Natural killer cell (primary cell): Measurements from ENCODE around the gene DGCR2. TPM values are rescaled to one million over a fixed set of nuclear protein-coding genes. Genes with fewer than 3 reads are reported as not detected.

Experiments
- ATAC-seq, 3 donors: fragments of 150-1000 bp in 2 of 3; fragments of 200-7000 bp in 1 of 3; cut with Tn5 transposase; 1 replicate in 1 of 3; 2 replicates in 2 of 3; pipeline ENCODE4 v1.10.0; 2021; ENCODE audit warnings: mild to moderate bottlenecking in 2 of 3, moderate library complexity in 2 of 3
- DNase-seq, 2 donors: peaks; one replicate each; pipeline versions ENCODE4 v3.0.0 to v3.0.0-alpha.2; 2013 to 2021; ENCODE audit warnings: mixed read lengths in 1 of 2
- H3K27ac ChIP-seq: one replicate; pipeline ENCODE4 v1.5.1; 2013; ENCODE audit warnings: mild to moderate bottlenecking, low read length
- H3K27me3 ChIP-seq: one replicate; pipeline ENCODE4 v1.6.1; 2013; ENCODE audit warnings: low read length; ENCODE audit not compliant: control insufficient read depth, insufficient read depth
- H3K36me3 ChIP-seq: one replicate; pipeline ENCODE4 v1.6.1; 2013; ENCODE audit warnings: low read length; ENCODE audit not compliant: control insufficient read depth, insufficient read depth
- H3K4me1 ChIP-seq: one replicate; pipeline ENCODE4 v1.6.1; 2013; ENCODE audit warnings: low read length; ENCODE audit not compliant: control insufficient read depth, insufficient read depth
- H3K4me3 ChIP-seq: one replicate; pipeline ENCODE4 v1.5.1; 2013; ENCODE audit warnings: low read length
- H3K9me3 ChIP-seq: one replicate; pipeline ENCODE4 v1.6.1; 2013; ENCODE audit warnings: low read length; ENCODE audit not compliant: control insufficient read depth, insufficient read depth
- H3K27ac Mint-ChIP-seq, 2 donors: one replicate each; pipeline ENCODE4 v1.8.0; 2022; ENCODE audit warnings: mild to moderate bottlenecking in 2 of 2, mixed read lengths in 2 of 2, moderate library complexity in 1 of 2
- H3K27me3 Mint-ChIP-seq, 2 donors: one replicate each; pipeline ENCODE4 v1.8.0; 2022; ENCODE audit warnings: low read depth in 2 of 2, mixed read lengths in 2 of 2
- H3K36me3 Mint-ChIP-seq: one replicate; pipeline ENCODE4 v1.8.0; 2022; ENCODE audit warnings: mixed read lengths
- H3K4me1 Mint-ChIP-seq, 2 donors: one replicate each; pipeline ENCODE4 v1.8.0; 2022; ENCODE audit warnings: mixed read lengths in 2 of 2
- H3K4me3 Mint-ChIP-seq: one replicate; pipeline ENCODE4 v1.8.0; 2022; ENCODE audit warnings: mild to moderate bottlenecking, moderate library complexity, mixed read lengths
- H3K9me3 Mint-ChIP-seq, 2 donors: one replicate each; pipeline ENCODE4 v1.8.0; 2022; ENCODE audit warnings: mixed read lengths in 2 of 2
- WGBS: methylation state at CpG from one replicate; pipeline ENCODE4 v1.1.7; 2013; ENCODE audit warnings: missing lambda C conversion rate; ENCODE audit not compliant: insufficient coverage; 5-methylcytosine and 5-hydroxymethylcytosine counted together
- intact Hi-C: fragments of 100-400 bp; cut with micrococcal nuclease; formaldehyde crosslinking; loops from one replicate; pipeline ENCODE4 v1.14.2; 2022
- total RNA-seq, 4 donors: library from RNA; stranded (reverse); fragments of 120-200 nt in 1 of 4; gene quantifications; one replicate each; pipeline versions ENCODE4 v1.2.3 to v1.2.4, GENCODE V29; 2013 to 2022
- TF ChIP-seq, protein P1 (sequence below): fragments of 200-600 bp; IDR thresholded peaks from one replicate; pipeline ENCODE4 v1.8.0; 2022; ENCODE audit warnings: antibody characterized with exemption

DGCR2 gene
- total RNA-seq, 3 donors from 2014 or later (not counting 1 experiment from before 2014, with no cell fraction given), result 27.5 to 44.1 (median 41.3) TPM

DNA sequence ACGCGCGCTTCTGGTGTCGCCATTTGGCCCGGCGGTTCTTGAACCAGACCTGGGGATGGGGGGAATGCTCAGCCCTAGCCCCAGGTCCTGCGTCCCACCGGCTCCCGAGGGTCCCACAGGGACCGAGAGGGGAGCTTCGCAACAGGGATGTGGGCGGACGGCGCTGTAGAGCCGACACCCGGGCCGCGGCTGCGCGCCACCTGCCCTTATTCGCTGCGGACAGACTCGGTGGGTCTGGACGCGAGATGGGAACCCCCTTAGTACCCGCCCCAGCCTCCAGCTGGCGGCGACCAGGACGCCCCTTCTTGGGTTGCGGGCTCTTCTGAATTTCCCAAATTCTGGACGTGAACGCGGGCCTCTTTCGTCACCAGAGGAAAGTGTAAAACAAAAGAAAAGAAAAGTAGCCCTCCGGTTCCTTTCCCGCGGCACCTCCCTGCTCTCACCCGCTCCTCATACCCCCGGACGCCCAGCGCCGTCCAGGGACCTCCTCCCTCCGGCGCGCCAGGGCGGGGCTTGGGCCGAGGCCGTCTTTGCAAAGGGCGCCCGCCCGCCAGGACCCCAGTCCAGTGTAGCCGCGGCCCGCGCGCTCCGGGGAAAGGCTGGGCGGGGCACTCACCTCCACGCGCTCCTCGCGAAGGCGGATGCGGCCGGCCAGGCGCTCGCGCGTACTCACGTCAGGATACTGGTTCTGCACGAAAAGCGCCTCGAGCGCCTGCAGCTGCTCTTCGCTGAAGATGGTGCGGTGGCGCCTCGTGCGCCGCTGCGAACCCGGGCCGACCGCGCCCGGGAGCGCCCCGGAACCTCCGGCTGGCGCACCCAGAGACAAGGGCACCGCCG is 27.1 kb upstream of the DGCR2 start:
- no peak overlapping the region for H3K4me3 Mint-ChIP-seq
- H3K27me3 Mint-ChIP-seq, result peaks cover 38% of the 10 kb centered on the region in 2 donors
- Histone ChIP-seq H3K9me3 (no peaks in the 10 kb centered on the region), H3K27ac (no peak overlapping the region), H3K4me1 (peaks cover 6% of the 10 kb centered on the region), H3K4me3 (no peak overlapping the region), H3K27me3 (peaks cover 13% of the 10 kb centered on the region), H3K36me3 (no peaks in the 10 kb centered on the region)
- H3K27ac Mint-ChIP-seq, result no peak overlapping the region
- no peaks in the 10 kb centered on the region for H3K9me3 Mint-ChIP-seq
- H3K4me1 Mint-ChIP-seq, result peaks cover 7 to 12% of the 10 kb centered on the region in 2 donors
- TF ChIP-seq, protein P1, sequence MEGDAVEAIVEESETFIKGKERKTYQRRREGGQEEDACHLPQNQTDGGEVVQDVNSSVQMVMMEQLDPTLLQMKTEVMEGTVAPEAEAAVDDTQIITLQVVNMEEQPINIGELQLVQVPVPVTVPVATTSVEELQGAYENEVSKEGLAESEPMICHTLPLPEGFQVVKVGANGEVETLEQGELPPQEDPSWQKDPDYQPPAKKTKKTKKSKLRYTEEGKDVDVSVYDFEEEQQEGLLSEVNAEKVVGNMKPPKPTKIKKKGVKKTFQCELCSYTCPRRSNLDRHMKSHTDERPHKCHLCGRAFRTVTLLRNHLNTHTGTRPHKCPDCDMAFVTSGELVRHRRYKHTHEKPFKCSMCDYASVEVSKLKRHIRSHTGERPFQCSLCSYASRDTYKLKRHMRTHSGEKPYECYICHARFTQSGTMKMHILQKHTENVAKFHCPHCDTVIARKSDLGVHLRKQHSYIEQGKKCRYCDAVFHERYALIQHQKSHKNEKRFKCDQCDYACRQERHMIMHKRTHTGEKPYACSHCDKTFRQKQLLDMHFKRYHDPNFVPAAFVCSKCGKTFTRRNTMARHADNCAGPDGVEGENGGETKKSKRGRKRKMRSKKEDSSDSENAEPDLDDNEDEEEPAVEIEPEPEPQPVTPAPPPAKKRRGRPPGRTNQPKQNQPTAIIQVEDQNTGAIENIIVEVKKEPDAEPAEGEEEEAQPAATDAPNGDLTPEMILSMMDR, result no peak
- intact Hi-C loops, result no loop called here
- WGBS, result 5% methylated on average over 92 of the region's 92 CpGs
- DNase-seq (peak in 1 of 2 donors; percentile 66), ATAC-seq (no peak)
- no peaks in the 10 kb centered on the region for H3K36me3 Mint-ChIP-seq

- Mint-ChIP-seq H3K27ac (no peak overlapping the region), H3K4me3 (no peak overlapping the region), H3K27me3 (peaks cover 32 to 34% of the 10 kb centered on the region in 2 donors), H3K4me1 (peaks cover 14 to 20% of the 10 kb centered on the region in 2 donors), H3K9me3 (no peaks in the 10 kb centered on the region), H3K36me3 (no peaks in the 10 kb centered on the region)
- intact Hi-C loops, result no loop called here
- no peak for ATAC-seq
- TF ChIP-seq, protein P1, result no peak
- Histone ChIP-seq H3K27me3 (peaks cover 13% of the 10 kb centered on the region), H3K27ac (no peak overlapping the region), H3K36me3 (no peaks in the 10 kb centered on the region), H3K4me3 (no peak overlapping the region), H3K4me1 (peaks cover 13% of the 10 kb centered on the region), H3K9me3 (no peaks in the 10 kb centered on the region)
- DNase-seq, result no peak
- 42% methylated on average over 33 of the region's 33 CpGs for WGBS
Measured at GRCh38 chr22:19148417-19149046, 26.3 kb upstream of the DGCR2 start.

- H3K27me3 Mint-ChIP-seq, result peaks cover 26 to 28% of the 10 kb centered on the region in 2 donors
- Histone ChIP-seq H3K4me1 (peaks cover 18% of the 10 kb centered on the region), H3K4me3 (no peak overlapping the region), H3K27me3 (peaks cover 13% of the 10 kb centered on the region), H3K9me3 (no peaks in the 10 kb centered on the region), H3K27ac (no peak overlapping the region), H3K36me3 (peaks cover 1% of the 10 kb centered on the region)
- no peak overlapping the region for H3K27ac Mint-ChIP-seq
- ATAC-seq, result no peak
- intact Hi-C loops, result no loop called here
- TF ChIP-seq, protein P1, result no peak
- peaks cover 17 to 23% of the 10 kb centered on the region in 2 donors for H3K4me1 Mint-ChIP-seq
- 57% methylated on average over 9 of the region's 9 CpGs for WGBS
- no peaks in the 10 kb centered on the region for H3K36me3 Mint-ChIP-seq
- DNase-seq, result no peak
- H3K4me3 Mint-ChIP-seq, result no peak overlapping the region
- H3K9me3 Mint-ChIP-seq, result no peaks in the 10 kb centered on the region
Measured at GRCh38 chr22:19147195-19147780, 25.1 kb upstream of the DGCR2 start.
